CD14-positive monocyte (primary cell): ENCODE measurements around the gene PLXNC1. TPM values are rescaled to one million over a fixed set of nuclear protein-coding genes. Genes with fewer than 3 reads are reported as not detected.

Source experiments
- DNase-seq, 3 donors: peaks; one replicate each; pipeline ENCODE4 v3.0.0-alpha.2; 2011 to 2022
- H2AFZ ChIP-seq: 2 replicates; pipeline ENCODE4 v1.6.0; 2012; ENCODE audit warnings: mild to moderate bottlenecking, low read depth, low read length, inconsistent platforms; ENCODE audit not compliant: insufficient read depth, poor library complexity, severe bottlenecking
- H3K27ac ChIP-seq, 2 donors: 1 replicate in 1 of 2; 2 replicates in 1 of 2; pipeline ENCODE4 v1.5.1; 2012 to 2013; ENCODE audit warnings: low read length in 2 of 2, control low read depth in 1 of 2, inconsistent platforms in 1 of 2, low read depth in 1 of 2, mild to moderate bottlenecking in 1 of 2
- H3K27me3 ChIP-seq, 2 donors: one replicate each; pipeline versions ENCODE4 v1.6.0 to v1.6.1; 2011 to 2013; ENCODE audit warnings: low read length in 2 of 2; ENCODE audit not compliant: control insufficient read depth in 2 of 2, insufficient read depth in 2 of 2
- H3K36me3 ChIP-seq, 2 donors: replicated peaks in 1 of 2; 1 replicate in 1 of 2; 2 replicates in 1 of 2; pipeline versions ENCODE4 v1.5.1 to v1.6.1; 2012 to 2013; ENCODE audit warnings: low read length in 2 of 2, control low read depth in 1 of 2, inconsistent platforms in 1 of 2, mild to moderate bottlenecking in 1 of 2; ENCODE audit not compliant: insufficient read depth in 2 of 2, control insufficient read depth in 1 of 2
- H3K4me1 ChIP-seq, 2 donors: 1 replicate in 1 of 2; 2 replicates in 1 of 2; pipeline versions ENCODE4 v1.5.1 to v1.6.1; 2012 to 2013; ENCODE audit warnings: low read length in 2 of 2, control low read depth in 1 of 2, inconsistent platforms in 1 of 2, mild to moderate bottlenecking in 1 of 2, moderate library complexity in 1 of 2; ENCODE audit not compliant: insufficient read depth in 2 of 2, control insufficient read depth in 1 of 2
- H3K4me2 ChIP-seq: replicated peaks from 2 replicates; pipeline ENCODE3; 2012; ENCODE audit warnings: low read length, moderate library complexity, mild to moderate bottlenecking; ENCODE audit not compliant: poor library complexity, severe bottlenecking; ENCODE audit errors: extremely low read depth
- H3K4me3 ChIP-seq, 3 experiments: fragments of 200-600 bp in 1 of 3; sonication (generic) in 1 of 3; replicated peaks in 1 of 3; 1 replicate in 2 of 3; 2 replicates in 1 of 3; pipeline ENCODE4 v1.5.1; 2011 to 2013; ENCODE audit warnings: low read length in 3 of 3, mild to moderate bottlenecking in 3 of 3, control low read depth in 2 of 3, low read depth in 2 of 3, inconsistent platforms in 1 of 3, moderate library complexity in 1 of 3
- H3K79me2 ChIP-seq: 2 replicates; pipeline ENCODE4 v1.6.0; 2012; ENCODE audit warnings: mild to moderate bottlenecking, control low read depth, inconsistent platforms, low read length, moderate library complexity; ENCODE audit not compliant: insufficient read depth
- H3K9ac ChIP-seq: 2 replicates; pipeline ENCODE4 v1.6.0; 2017; ENCODE audit warnings: low read length, mild to moderate bottlenecking; ENCODE audit not compliant: insufficient read depth, poor library complexity, severe bottlenecking
- H3K9me3 ChIP-seq, 2 donors: replicated peaks in 1 of 2; 1 replicate in 1 of 2; 2 replicates in 1 of 2; pipeline versions ENCODE4 v1.5.1 to v1.6.1; 2012 to 2013; ENCODE audit warnings: low read length in 2 of 2, control low read depth in 1 of 2; ENCODE audit not compliant: control insufficient read depth in 1 of 2, insufficient read depth in 1 of 2
- H4K20me1 ChIP-seq: 2 replicates; pipeline ENCODE4 v1.6.0; 2012; ENCODE audit warnings: mild to moderate bottlenecking, low read length, control low read depth, moderate library complexity; ENCODE audit not compliant: insufficient read depth
- H3K27ac Mint-ChIP-seq, 7 donors: one replicate each; pipeline ENCODE4 v1.8.0; 2020; ENCODE audit warnings: mild to moderate bottlenecking in 7 of 7, mixed read lengths in 7 of 7, moderate library complexity in 6 of 7, inconsistent platforms in 2 of 7
- H3K27me3 Mint-ChIP-seq, 3 donors: one replicate each; pipeline ENCODE4 v1.8.0; 2021 to 2022; ENCODE audit warnings: low read depth in 3 of 3, mild to moderate bottlenecking in 3 of 3, mixed read lengths in 3 of 3, moderate library complexity in 3 of 3, inconsistent platforms in 1 of 3
- H3K36me3 Mint-ChIP-seq, 2 donors: one replicate each; pipeline ENCODE4 v1.8.0; 2020; ENCODE audit warnings: mixed read lengths in 2 of 2, inconsistent platforms in 1 of 2, mild to moderate bottlenecking in 1 of 2
- H3K4me1 Mint-ChIP-seq: one replicate; pipeline ENCODE4 v1.8.0; 2020; ENCODE audit warnings: mild to moderate bottlenecking, mixed read lengths
- H3K4me3 Mint-ChIP-seq, 2 donors: one replicate each; pipeline ENCODE4 v1.8.0; 2020; ENCODE audit warnings: mild to moderate bottlenecking in 2 of 2, mixed read lengths in 2 of 2, moderate library complexity in 1 of 2
- H3K9me3 Mint-ChIP-seq, 7 donors: one replicate each; pipeline ENCODE4 v1.8.0; 2020 to 2022; ENCODE audit warnings: mixed read lengths in 7 of 7, mild to moderate bottlenecking in 6 of 7, moderate library complexity in 6 of 7, inconsistent platforms in 2 of 7
- WGBS: methylation state at CpG from one replicate; pipeline ENCODE4 v1.1.5; 2013; ENCODE audit warnings: missing lambda C conversion rate; ENCODE audit not compliant: insufficient coverage; 5-methylcytosine and 5-hydroxymethylcytosine counted together
- intact Hi-C, 2 donors: fragments of 100-400 bp; cut with micrococcal nuclease; formaldehyde crosslinking; loops; one replicate each; pipeline versions ENCODE4 v1.15.0 to v1.15.1; 2023
- polyA plus RNA-seq, 3 donors: library from polyadenylated mRNA; depleted of rRNA in 1 of 3; unstranded in 2 of 3; stranded (reverse) in 1 of 3; fragments of 300-500 nt in 2 of 3; fragments of >200 nt in 1 of 3; fragmentation: Illumina TruSeq in 2 of 3; gene quantifications; 1 replicate in 2 of 3; 2 replicates in 1 of 3; pipeline ENCODE4 v1.2.3, GENCODE V29; 2012 to 2021
- TF ChIP-seq, protein P1 (sequence below): fragments of 200-600 bp; IDR thresholded peaks from one replicate; pipeline ENCODE4 v1.8.0; 2022; ENCODE audit warnings: antibody characterized with exemption, mild to moderate bottlenecking

The PLXNC1 gene
- polyA plus RNA-seq, 3 donors = 14.3 to 35.2 (median 15.4) TPM

DNA sequence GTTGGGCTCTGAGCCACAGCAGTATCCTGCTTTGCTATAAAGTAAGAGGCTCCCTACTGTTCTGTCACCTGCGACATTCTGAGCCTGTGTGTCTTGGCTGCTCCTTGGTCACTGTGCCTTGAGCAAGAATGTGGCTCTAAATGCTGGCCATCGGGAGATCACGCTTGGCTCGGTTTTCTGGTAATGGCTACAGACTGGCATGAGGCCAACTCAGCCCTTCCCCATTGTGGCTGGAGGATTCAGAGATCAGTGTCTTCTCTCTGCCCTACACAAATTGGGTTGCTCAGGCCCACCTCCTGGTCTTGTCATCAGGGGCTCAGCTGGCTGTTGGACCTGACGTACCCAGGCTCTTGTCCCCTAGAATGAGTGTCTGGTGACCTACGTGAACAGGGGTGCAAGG is 94.5 kb downstream of the PLXNC1 start:
- DNase-seq = peak; percentile 35 to 62 (median 42)
- Histone ChIP-seq H3K9me3 (no peaks in the 10 kb centered on the region), H3K4me3 (peak overlapping the region in 1 of 3 experiments; percentile 15), H3K4me1 (peaks cover 57 to 72% of the 10 kb centered on the region in 2 donors), H3K36me3 (peaks cover 13 to 51% of the 10 kb centered on the region in 2 donors), H2AFZ (peak overlapping the region; percentile 4), H3K4me2 (no peak overlapping the region), H4K20me1 (peaks cover 4% of the 10 kb centered on the region), H3K9ac (no peak overlapping the region), H3K27ac (no peak overlapping the region), H3K27me3 (no peaks in the 10 kb centered on the region), H3K79me2 (no peaks in the 10 kb centered on the region)
- intact Hi-C loops = no loop called here
- H3K27ac Mint-ChIP-seq = peak overlapping the region in 6 of 7 donors; percentile 15 to 62 (median 43)
- no peak overlapping the region for H3K4me3 Mint-ChIP-seq
- H3K4me1 Mint-ChIP-seq = peaks cover 77% of the 10 kb centered on the region
- peaks cover 0 to 8% (median 0%) of the 10 kb centered on the region in 3 donors for H3K27me3 Mint-ChIP-seq
- H3K9me3 Mint-ChIP-seq = no peaks in the 10 kb centered on the region
- TF ChIP-seq, protein P1, sequence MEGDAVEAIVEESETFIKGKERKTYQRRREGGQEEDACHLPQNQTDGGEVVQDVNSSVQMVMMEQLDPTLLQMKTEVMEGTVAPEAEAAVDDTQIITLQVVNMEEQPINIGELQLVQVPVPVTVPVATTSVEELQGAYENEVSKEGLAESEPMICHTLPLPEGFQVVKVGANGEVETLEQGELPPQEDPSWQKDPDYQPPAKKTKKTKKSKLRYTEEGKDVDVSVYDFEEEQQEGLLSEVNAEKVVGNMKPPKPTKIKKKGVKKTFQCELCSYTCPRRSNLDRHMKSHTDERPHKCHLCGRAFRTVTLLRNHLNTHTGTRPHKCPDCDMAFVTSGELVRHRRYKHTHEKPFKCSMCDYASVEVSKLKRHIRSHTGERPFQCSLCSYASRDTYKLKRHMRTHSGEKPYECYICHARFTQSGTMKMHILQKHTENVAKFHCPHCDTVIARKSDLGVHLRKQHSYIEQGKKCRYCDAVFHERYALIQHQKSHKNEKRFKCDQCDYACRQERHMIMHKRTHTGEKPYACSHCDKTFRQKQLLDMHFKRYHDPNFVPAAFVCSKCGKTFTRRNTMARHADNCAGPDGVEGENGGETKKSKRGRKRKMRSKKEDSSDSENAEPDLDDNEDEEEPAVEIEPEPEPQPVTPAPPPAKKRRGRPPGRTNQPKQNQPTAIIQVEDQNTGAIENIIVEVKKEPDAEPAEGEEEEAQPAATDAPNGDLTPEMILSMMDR = no peak
- peaks cover 59 to 74% of the 10 kb centered on the region in 2 donors for H3K36me3 Mint-ChIP-seq
- WGBS = 48% methylated on average over 6 of the region's 6 CpGs

DNA sequence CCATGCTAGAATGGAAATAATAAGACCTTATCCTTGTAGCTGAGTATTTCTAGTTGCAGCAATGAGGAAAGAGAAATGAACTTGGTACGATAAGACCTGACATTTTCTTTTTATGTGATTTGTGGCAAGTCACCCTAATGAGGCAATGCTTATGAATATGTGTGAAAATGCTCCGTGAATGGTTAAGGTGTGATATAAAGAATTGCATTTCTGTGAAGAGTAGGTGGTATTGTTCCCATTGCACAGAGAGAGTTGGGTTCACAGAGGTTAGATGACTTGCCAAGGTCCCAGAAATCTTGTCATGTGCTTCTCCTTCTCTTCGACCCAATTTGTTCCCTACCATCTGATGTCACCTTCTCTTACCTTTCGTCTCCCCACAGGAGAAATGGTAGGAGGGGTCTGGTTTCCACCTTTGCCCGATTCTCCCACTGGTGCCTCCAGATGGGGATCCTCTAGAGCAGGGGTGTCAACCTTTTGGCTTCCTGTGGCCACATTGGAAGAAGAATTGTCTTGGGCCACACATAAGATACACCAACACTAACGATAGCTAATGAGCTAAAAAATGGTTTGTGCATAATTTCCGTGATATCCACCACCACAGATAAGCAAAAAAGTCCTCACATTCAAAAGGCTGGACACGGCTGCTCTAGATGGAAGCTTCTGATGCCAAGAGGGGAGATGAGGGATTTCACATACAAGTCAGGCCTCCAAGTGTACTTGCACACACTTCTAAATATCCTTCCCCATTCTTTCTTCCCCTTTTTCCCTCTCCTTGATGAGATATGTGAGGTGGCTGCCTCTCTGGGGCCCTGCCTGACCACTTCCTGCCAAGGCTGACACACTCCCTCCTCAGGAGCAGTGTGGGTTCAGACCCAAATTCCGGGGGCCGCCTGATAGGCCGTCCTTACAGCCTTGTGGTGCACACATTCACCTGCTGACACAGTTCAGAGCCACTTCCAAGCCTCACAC is 96.1 kb downstream of the PLXNC1 start:
- peaks cover 24 to 51% of the 10 kb centered on the region in 2 donors for H3K36me3 ChIP-seq
- peak overlapping the region; percentile 10 for H3K9ac ChIP-seq
- H2AFZ ChIP-seq = no peak overlapping the region
- H3K4me3 ChIP-seq = peak overlapping the region in 1 of 3 experiments; percentile 47
- Mint-ChIP-seq H3K4me3 (peak overlapping the region in 1 of 2 donors; percentile 31), H3K27ac (peak overlapping the region; percentile 79 to 93 (median 90)), H3K27me3 (peaks cover 0 to 8% (median 0%) of the 10 kb centered on the region in 3 donors), H3K9me3 (no peaks in the 10 kb centered on the region), H3K36me3 (peaks cover 65 to 75% of the 10 kb centered on the region in 2 donors), H3K4me1 (peaks cover 76% of the 10 kb centered on the region)
- H3K27me3 ChIP-seq = no peaks in the 10 kb centered on the region
- H3K27ac ChIP-seq = peak overlapping the region; percentile 39 to 75
- H3K4me2 ChIP-seq = peak overlapping the region; percentile 51
- H3K4me1 ChIP-seq = peaks cover 55 to 69% of the 10 kb centered on the region in 2 donors
- H3K9me3 ChIP-seq = no peaks in the 10 kb centered on the region
- no peaks in the 10 kb centered on the region for H3K79me2 ChIP-seq
- intact Hi-C loops = loop anchor here in 1 of 2 donors (5.0 kb wide), 1 partner anchor 72 kb away; no protein-coding TSS in a partner anchor
- H4K20me1 ChIP-seq = peaks cover 3% of the 10 kb centered on the region
- TF ChIP-seq, protein P1 = no peak
- 0% methylated on average over 3 of the region's 11 CpGs for WGBS
- peak; percentile 78 to 91 (median 86) for DNase-seq
